HG03064 (cell line): ENCODE data around the gene PAPSS1.

Source experiments
- ATAC-seq: cut with Tn5 transposase; IDR thresholded peaks from one replicate; pipeline ENCODE4 v1.9.1; 2021; ENCODE audit warnings: low read depth; ENCODE audit not compliant: unreplicated experiment

Gene PAPSS1

GRCh38 chr4:107572281-107572680 is 147.8 kb downstream of the PAPSS1 start:
- ATAC-seq, result no peak

DNA sequence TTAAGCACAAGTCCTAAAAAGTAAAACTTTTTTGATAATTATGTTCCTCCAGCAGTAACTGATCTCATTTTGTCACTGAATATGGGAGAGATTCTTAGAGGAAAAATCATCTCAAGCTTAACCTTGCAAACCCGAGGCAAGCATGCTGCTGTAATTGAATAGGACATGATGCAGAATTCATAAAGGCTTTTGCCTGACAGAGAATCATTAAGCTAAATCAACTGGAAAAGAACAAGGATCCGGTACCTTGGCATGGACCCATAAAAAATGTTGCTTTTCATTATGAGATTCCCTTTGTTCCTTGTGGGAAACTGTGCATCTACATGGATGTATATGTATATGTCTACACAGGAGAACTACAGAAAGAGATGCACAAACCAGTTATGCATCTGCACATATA is 149.1 kb downstream of the PAPSS1 start:
- no peak for ATAC-seq

- ATAC-seq, result no peak
Observed at GRCh38 chr4:107564326-107564725, 155.7 kb downstream of the PAPSS1 start.
